Chondrocyte (in vitro differentiated cells): ENCODE measurements around the gene IPO5. TPM values are rescaled to one million over a fixed set of nuclear protein-coding genes. Genes with fewer than 3 reads are reported as not detected.
"Not testable (repeated sequence)": the region's sequence is repeated elsewhere in the genome, so short reads cannot be mapped to it uniquely, and the experiment has no call there.

Source experiments
- DNase-seq: peaks from one replicate; pipeline ENCODE4 v3.0.0; 2021; ENCODE audit warnings: mixed read lengths, low spot score
- H3K27ac Mint-ChIP-seq: one replicate; pipeline ENCODE4 v1.8.0; 2021; ENCODE audit warnings: mild to moderate bottlenecking, moderate library complexity, mixed read lengths; ENCODE audit not compliant: unreplicated experiment
- H3K27me3 Mint-ChIP-seq: 2 replicates; pipeline ENCODE4 v1.8.0; 2021; ENCODE audit warnings: low read depth, mixed read lengths
- H3K36me3 Mint-ChIP-seq: 2 replicates; pipeline ENCODE4 v1.8.0; 2021; ENCODE audit warnings: low read depth, mixed read lengths
- H3K4me1 Mint-ChIP-seq: 2 replicates; pipeline ENCODE4 v1.8.0; 2021; ENCODE audit warnings: low read depth, mild to moderate bottlenecking, mixed read lengths
- H3K4me3 Mint-ChIP-seq: one replicate; pipeline ENCODE4 v1.8.0; 2021; ENCODE audit warnings: mild to moderate bottlenecking, moderate library complexity, mixed read lengths; ENCODE audit not compliant: unreplicated experiment
- H3K9me3 Mint-ChIP-seq: 2 replicates; pipeline ENCODE4 v1.8.0; 2021; ENCODE audit warnings: low read depth, mixed read lengths
- CTCF ChIP-seq: fragments of 200-600 bp; sonication (generic); IDR thresholded peaks from 2 replicates; pipeline ENCODE4 v1.5.0; 2021; ENCODE audit warnings: antibody characterized with exemption, mild to moderate bottlenecking, moderate library complexity
- total RNA-seq: library from RNA; stranded (reverse); gene quantifications from 3 replicates; pipeline ENCODE4 v1.2.1, GENCODE V29; 2021

The IPO5 gene
- total RNA-seq, 1 donor from 2014 or later, result 119 TPM

- Mint-ChIP-seq H3K9me3 (peaks cover 2% of the 10 kb centered on the region), H3K4me3 (no peak overlapping the region), H3K27ac (no peak overlapping the region), H3K36me3 (peaks cover 2% of the 10 kb centered on the region), H3K27me3 (no peaks in the 10 kb centered on the region), H3K4me1 (peaks cover 41% of the 10 kb centered on the region)
- DNase-seq, result no peak
- TF ChIP-seq CTCF, result no peak
Observed at GRCh38 chr13:97948041-97948440, 5.4 kb upstream of the IPO5 start.

GRCh38 chr13:97949316-97949715 is 4.2 kb upstream of the IPO5 start:
- not testable (repeated sequence) for H3K4me3 Mint-ChIP-seq, H3K27me3 Mint-ChIP-seq, H3K9me3 Mint-ChIP-seq, DNase-seq, H3K36me3 Mint-ChIP-seq, H3K27ac Mint-ChIP-seq
- H3K4me1 Mint-ChIP-seq, result peaks cover 38% of the 10 kb centered on the region

- no peak for TF ChIP-seq CTCF
- no peak for DNase-seq
Observed at GRCh38 chr13:97951376-97951775, 2.1 kb upstream of the IPO5 start.

GRCh38 chr13:97952831-97953230 is 644 bp upstream of the IPO5 start:
- H3K4me3 Mint-ChIP-seq, DNase-seq, H3K4me1 Mint-ChIP-seq, H3K27me3 Mint-ChIP-seq, H3K9me3 Mint-ChIP-seq, H3K27ac Mint-ChIP-seq, H3K36me3 Mint-ChIP-seq: not testable (repeated sequence)

More at GRCh38 chr13:97951376-97951775, 2.1 kb upstream of the IPO5 start:
- Mint-ChIP-seq H3K4me3 (no peak overlapping the region), H3K36me3 (peaks cover 2% of the 10 kb centered on the region), H3K9me3 (peaks cover 2% of the 10 kb centered on the region), H3K4me1 (peaks cover 18% of the 10 kb centered on the region), H3K27ac (no peak overlapping the region), H3K27me3 (no peaks in the 10 kb centered on the region)

- TF ChIP-seq CTCF, result no peak
- Mint-ChIP-seq H3K27me3 (no peaks in the 10 kb centered on the region), H3K9me3 (no peaks in the 10 kb centered on the region), H3K4me3 (no peak overlapping the region), H3K36me3 (no peaks in the 10 kb centered on the region), H3K27ac (no peak overlapping the region), H3K4me1 (no peaks in the 10 kb centered on the region)
- DNase-seq, result no peak
Observed at GRCh38 chr13:97961340-97961739, 7.9 kb downstream of the IPO5 start.

- Mint-ChIP-seq H3K9me3 (no peaks in the 10 kb centered on the region), H3K27me3 (no peaks in the 10 kb centered on the region), H3K36me3 (no peaks in the 10 kb centered on the region), H3K4me3 (no peak overlapping the region), H3K4me1 (no peaks in the 10 kb centered on the region), H3K27ac (no peak overlapping the region)
- DNase-seq, result no peak
- TF ChIP-seq CTCF, result no peak
Observed at GRCh38 chr13:97962887-97963286, 9.4 kb downstream of the IPO5 start.
